Endothelial cell of umbilical vein (primary cell): ENCODE measurements around the gene CEP162. TPM values are rescaled to one million over a fixed set of nuclear protein-coding genes. Genes with fewer than 3 reads are reported as not detected.
"Not testable (repeated sequence)": the region's sequence is repeated elsewhere in the genome, so short reads cannot be mapped to it uniquely, and the experiment has no call there.

Experiments
- BruUV-seq: library from RNA; stranded (reverse); fragments of 400-500 nt; replicated peaks from 2 replicates; lab custom pipeline; 2021; lab: Mats Ljungman, UMichigan
- CTCF ChIA-PET: fragments of 300-600, 350-600 bp; sonication (Branson Sonifier 250); formaldehyde crosslinking; loops from one replicate; lab custom pipeline; 2021; ENCODE audit warnings: antibody characterized with exemption, inconsistent platforms; lab: Charles Lee
- POLR2A ChIA-PET: fragments of 300-600, 350-600 bp; sonication (Branson Sonifier 250); formaldehyde crosslinking; loops from one replicate; lab custom pipeline; 2021; ENCODE audit warnings: antibody characterized with exemption, inconsistent platforms; lab: Charles Lee
- DNase-seq: peaks from one replicate; pipeline ENCODE4 v3.0.0-alpha.2; 2011; ENCODE audit warnings: low read depth, low spot score
- FAIRE-seq: peaks from 2 replicates; lab custom pipeline; 2011; peaks lifted over from hg19 to GRCh38; lab: Jason Lieb, UNC
- H2AFZ ChIP-seq: 2 replicates; pipeline ENCODE4 v1.6.0; 2012; ENCODE audit warnings: low read depth, low read length, control low read depth, inconsistent platforms
- H3K27ac ChIP-seq: 2 replicates; pipeline ENCODE4 v1.5.1; 2011; ENCODE audit warnings: low read depth, mild to moderate bottlenecking, control low read depth, low read length, moderate library complexity; ENCODE audit not compliant: insufficient read depth
- H3K27me3 ChIP-seq, 2 experiments: 2 replicates each; pipeline versions ENCODE4 v1.6.0 to v1.6.1; 2011; ENCODE audit warnings: low read length in 2 of 2, mixed read lengths in 1 of 2; ENCODE audit not compliant: control insufficient read depth in 2 of 2, insufficient read depth in 2 of 2
- H3K36me3 ChIP-seq, 2 experiments: 2 replicates in 1 of 2; 3 replicates in 1 of 2; pipeline ENCODE4 v1.5.1; 2011; ENCODE audit warnings: low read length in 2 of 2, mild to moderate bottlenecking in 1 of 2, moderate library complexity in 1 of 2; ENCODE audit not compliant: control insufficient read depth in 2 of 2, insufficient read depth in 2 of 2; ENCODE audit errors: extremely low read depth in 1 of 2
- H3K4me1 ChIP-seq: 3 replicates; pipeline ENCODE4 v1.5.1; 2011; ENCODE audit warnings: mild to moderate bottlenecking, low read length; ENCODE audit not compliant: control insufficient read depth, insufficient read depth; ENCODE audit errors: extremely low read depth
- H3K4me2 ChIP-seq: 2 replicates; pipeline ENCODE4 v1.6.1; 2011; ENCODE audit warnings: low read length, control low read depth, mixed read lengths; ENCODE audit not compliant: insufficient read depth
- H3K4me3 ChIP-seq, 3 experiments: fragments of 200-600 bp in 1 of 3; sonication (generic), shearing (Covaris generic) in 1 of 3; replicated peaks in 1 of 3; 2 replicates each; pipeline ENCODE4 v1.5.1; 2011 to 2016; ENCODE audit warnings: control low read depth in 3 of 3, low read length in 3 of 3, mild to moderate bottlenecking in 2 of 3, inconsistent platforms in 1 of 3, low read depth in 1 of 3, moderate library complexity in 1 of 3; ENCODE audit not compliant: insufficient read depth in 1 of 3
- H3K79me2 ChIP-seq: 2 replicates; pipeline ENCODE4 v1.6.0; 2012; ENCODE audit warnings: low read length, inconsistent platforms; ENCODE audit not compliant: control insufficient read depth, insufficient read depth
- H3K9ac ChIP-seq: replicated peaks from 2 replicates; pipeline ENCODE3; 2011; ENCODE audit warnings: low read length, control low read depth; ENCODE audit not compliant: insufficient read depth; ENCODE audit errors: extremely low read depth
- H3K9me1 ChIP-seq: replicated peaks from 3 replicates; pipeline ENCODE4 v1.6.0; 2011; ENCODE audit warnings: mild to moderate bottlenecking, low read length; ENCODE audit not compliant: control insufficient read depth, insufficient read depth; ENCODE audit errors: extremely low read depth
- H3K9me3 ChIP-seq: replicated peaks from 2 replicates; pipeline ENCODE4 v1.5.1; 2012; ENCODE audit warnings: low read length, inconsistent platforms; ENCODE audit not compliant: control insufficient read depth, insufficient read depth
- H4K20me1 ChIP-seq: replicated peaks from 2 replicates; pipeline ENCODE3; 2011; ENCODE audit warnings: mild to moderate bottlenecking, low read length; ENCODE audit not compliant: control insufficient read depth, insufficient read depth; ENCODE audit errors: extremely low read depth
- GATA2 ChIP-seq: IDR thresholded peaks from 2 replicates; pipeline ENCODE4 v1.7.0; 2011; ENCODE audit warnings: low read depth, mild to moderate bottlenecking, moderate library complexity, mixed read lengths, low read length; ENCODE audit not compliant: insufficient read length, insufficient read depth
- MYC ChIP-seq: IDR thresholded peaks from one replicate; pipeline ENCODE4 v1.6.1; 2011; ENCODE audit warnings: mild to moderate bottlenecking, low read depth, low read length
- dilution Hi-C: fragments of 300-500 bp; cut with MboI; formaldehyde crosslinking; loops from one replicate; pipeline ENCODE4 v1.15.0; 2019; ENCODE audit warnings: low sequenced_read_pairs; ENCODE audit not compliant: extremely low pct_ligation_motif_present
- intact Hi-C: fragments of 100-400 bp; cut with micrococcal nuclease; formaldehyde crosslinking; loops from one replicate; pipeline ENCODE4 v1.10.0; 2022
- polyA plus RNA-seq, 4 experiments: library from polyadenylated mRNA; depleted of rRNA in 3 of 4; stranded (reverse) in 3 of 4; unstranded in 1 of 4; fragments of >200 nt; gene quantifications; 2 replicates each; pipeline versions ENCODE4 v1.2.1 to v1.2.3, GENCODE V29; 2011 to 2012; ENCODE audit warnings: missing spikeins in 1 of 4
- total RNA-seq: library from RNA; stranded (reverse); gene quantifications from 2 replicates; pipeline ENCODE4 v1.2.3, GENCODE V29; 2021

Gene CEP162
- total and polyA plus RNA-seq, 2 donors (not counting 3 experiments of a cell fraction or from before 2014, with no cell fraction given): 0.79 to 10.8 TPM

DNA sequence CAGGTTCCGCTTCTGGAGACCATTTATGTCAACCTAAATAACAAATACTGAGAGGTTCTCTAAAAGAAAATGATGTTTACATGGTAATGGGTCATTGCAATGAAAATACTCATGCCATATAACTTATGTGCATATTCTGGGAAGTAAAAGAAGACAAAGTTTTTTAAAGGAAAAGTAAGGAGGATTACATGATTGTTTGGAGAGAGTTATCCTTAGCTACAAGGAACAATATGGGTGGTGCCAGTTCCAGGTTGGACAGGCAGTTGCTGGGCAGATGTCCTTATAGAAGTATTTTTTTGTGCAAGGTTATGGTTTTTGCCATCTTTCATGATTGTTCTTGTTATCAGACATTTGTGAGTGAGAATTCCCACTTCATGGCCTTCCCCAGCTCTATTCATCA, 141.4 kb downstream of the CEP162 start:
- POLR2A ChIA-PET: no interaction called here

GRCh38 chr6:84084705-84085104, 142.7 kb downstream of the CEP162 start:
- H3K9me3 ChIP-seq, H3K4me2 ChIP-seq, DNase-seq, H3K79me2 ChIP-seq, intact Hi-C loops, H3K9ac ChIP-seq, H3K4me3 ChIP-seq, POLR2A ChIA-PET, BruUV-seq, dilution Hi-C loops, H3K9me1 ChIP-seq, H3K27me3 ChIP-seq, H4K20me1 ChIP-seq, FAIRE-seq, H3K36me3 ChIP-seq, H3K4me1 ChIP-seq, CTCF ChIA-PET, H3K27ac ChIP-seq, H2AFZ ChIP-seq: not testable (repeated sequence)

More for the DNA sequence above, 141.4 kb downstream of the CEP162 start:
- intact Hi-C loops: no loop called here
- no peaks in the 10 kb centered on the region for H3K79me2 ChIP-seq
- TF ChIP-seq GATA2 (no peak), MYC (no peak)
- no peak overlapping the region for H2AFZ ChIP-seq
- H3K27ac ChIP-seq: no peak overlapping the region
- H3K36me3 ChIP-seq: no peaks in the 10 kb centered on the region
- no peak overlapping the region for H3K9ac ChIP-seq
- DNase-seq (no peak), FAIRE-seq (no peak)
- peaks cover 0 to 1% of the 10 kb centered on the region in 2 experiments for H3K27me3 ChIP-seq
- no peak overlapping the region for H3K4me2 ChIP-seq
- dilution Hi-C loops: no loop called here
- no TSS peak for BruUV-seq
- no peaks in the 10 kb centered on the region for H3K9me3 ChIP-seq
- CTCF ChIA-PET: interaction anchor here (1.1 kb wide), 1 partner anchor 11 kb away, joined by 4 read pairs; no protein-coding TSS in a partner anchor
- H4K20me1 ChIP-seq: no peaks in the 10 kb centered on the region
- H3K4me3 ChIP-seq: no peak overlapping the region
- no peaks in the 10 kb centered on the region for H3K9me1 ChIP-seq
- H3K4me1 ChIP-seq: no peaks in the 10 kb centered on the region
